NCI-H187 (cell line): ENCODE results near the gene BRD1.
"Not testable (repeated sequence)": the region's sequence is repeated elsewhere in the genome, so short reads cannot be mapped to it uniquely, and the experiment has no call there.

Experiments
- DNase-seq, 2 experiments: peaks; one replicate each; lab custom pipeline; 2025; lab: John Stamatoyannopoulos, UW

The BRD1 gene

GRCh38 chr22:49826603-49827270 lies 936 bp downstream of the BRD1 start:
- DNase-seq: no peak

- no peak for DNase-seq
Measured at GRCh38 chr22:49825944-49826602, 1.6 kb downstream of the BRD1 start.

GRCh38 chr22:49825436-49825835 lies 2.2 kb downstream of the BRD1 start:
- no peak for DNase-seq

- no peak for DNase-seq
Measured at GRCh38 chr22:49824936-49825335, 2.7 kb downstream of the BRD1 start.

GRCh38 chr22:49824185-49824925 lies 3.3 kb downstream of the BRD1 start:
- DNase-seq: no peak

GRCh38 chr22:49823289-49824045 lies 4.2 kb downstream of the BRD1 start:
- no peak for DNase-seq

- not testable (repeated sequence) for DNase-seq
Measured at GRCh38 chr22:49821741-49822140, 5.9 kb downstream of the BRD1 start.

GRCh38 chr22:49820984-49821383 lies 6.7 kb downstream of the BRD1 start:
- no peak for DNase-seq

- DNase-seq: no peak
Measured at GRCh38 chr22:49817359-49817758, 10.3 kb downstream of the BRD1 start.

- DNase-seq: no peak
Measured at GRCh38 chr22:49815641-49816091, 12.0 kb downstream of the BRD1 start.

GRCh38 chr22:49814856-49815255 lies 12.8 kb downstream of the BRD1 start:
- DNase-seq: no peak

- no peak for DNase-seq
Measured at GRCh38 chr22:49814164-49814686, 13.4 kb downstream of the BRD1 start.

GRCh38 chr22:49812838-49813237 lies 14.8 kb downstream of the BRD1 start:
- no peak for DNase-seq

- DNase-seq: no peak
Measured at GRCh38 chr22:49811020-49811791, 16.5 kb downstream of the BRD1 start.

GRCh38 chr22:49810363-49811019 lies 17.2 kb downstream of the BRD1 start:
- DNase-seq: no peak

- DNase-seq: no peak
Measured at GRCh38 chr22:49807780-49808708, 19.6 kb downstream of the BRD1 start.

- DNase-seq: no peak
Measured at GRCh38 chr22:49807129-49807528, 20.5 kb downstream of the BRD1 start.

GRCh38 chr22:49803737-49804375 lies 23.8 kb downstream of the BRD1 start:
- DNase-seq: no peak

- no peak for DNase-seq
Measured at GRCh38 chr22:49803134-49803533, 24.5 kb downstream of the BRD1 start.
